GM18508 (cell line): ENCODE data around the gene CDC42EP3.

Experiments
- ATAC-seq: cut with Tn5 transposase; IDR thresholded peaks from one replicate; pipeline ENCODE4 v1.9.1; 2021; ENCODE audit warnings: moderate number of reproducible peaks; ENCODE audit not compliant: insufficient read depth, unreplicated experiment

CDC42EP3 gene

GRCh38 chr2:37683921-37684780 is 12.7 kb upstream of the CDC42EP3 start:
- no peak for ATAC-seq

DNA sequence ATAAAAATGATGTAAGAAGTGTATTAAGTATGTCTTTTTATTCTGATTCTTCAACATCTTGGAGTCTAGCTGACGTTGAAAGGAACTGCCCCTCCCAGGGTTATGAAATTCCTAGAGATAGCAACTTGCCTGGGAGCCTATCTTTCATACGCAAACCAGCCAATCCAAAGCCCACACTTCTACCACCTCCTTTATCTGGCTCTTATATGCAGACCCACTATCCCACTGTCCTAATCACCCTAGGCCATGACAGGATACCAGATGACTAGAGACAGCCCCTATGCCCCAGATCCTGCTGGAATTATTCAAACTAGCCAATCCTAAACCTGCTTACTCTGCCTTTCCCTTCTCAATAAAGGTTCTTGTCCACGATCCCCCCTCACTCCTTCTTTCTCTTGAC is 11.8 kb upstream of the CDC42EP3 start:
- no peak for ATAC-seq

DNA sequence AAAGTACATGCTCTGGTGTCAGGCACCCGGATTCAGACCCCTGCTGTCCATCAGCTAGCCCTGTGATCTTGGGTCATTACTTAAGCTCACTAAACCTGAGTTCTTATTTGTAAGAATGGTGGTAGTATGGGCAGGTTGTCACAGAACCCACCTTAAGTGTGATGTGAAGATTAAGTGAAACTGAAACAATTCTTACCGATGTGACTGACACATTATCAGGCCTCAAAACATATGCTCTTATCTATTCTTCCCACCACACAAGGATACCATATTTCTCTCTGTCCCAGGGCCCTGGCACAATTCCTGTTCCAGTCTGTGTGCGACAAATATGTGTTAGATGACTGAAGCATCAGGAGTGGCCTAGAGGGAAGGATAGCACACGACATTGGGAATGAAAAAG is 11.0 kb upstream of the CDC42EP3 start:
- no peak for ATAC-seq

DNA sequence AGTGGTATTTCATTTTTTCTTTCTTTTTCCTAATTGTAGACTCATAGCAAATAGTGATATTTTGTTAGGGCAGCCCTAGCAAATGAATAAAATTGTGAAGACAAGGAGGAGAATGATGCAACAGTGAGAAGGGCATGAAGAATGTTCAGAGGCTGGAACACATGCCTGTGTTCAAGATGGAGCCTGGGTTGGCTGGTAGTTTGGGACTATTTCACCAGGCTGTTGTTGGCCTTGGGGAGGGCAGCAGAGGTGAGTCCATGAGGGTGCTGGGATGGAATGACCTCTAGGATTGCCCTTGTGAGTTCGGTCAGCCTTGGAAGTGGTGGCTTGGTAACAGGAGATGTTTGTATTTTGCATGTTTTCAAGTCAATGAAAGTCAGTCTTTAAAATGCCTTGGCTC is 10.1 kb upstream of the CDC42EP3 start:
- ATAC-seq = no peak

DNA sequence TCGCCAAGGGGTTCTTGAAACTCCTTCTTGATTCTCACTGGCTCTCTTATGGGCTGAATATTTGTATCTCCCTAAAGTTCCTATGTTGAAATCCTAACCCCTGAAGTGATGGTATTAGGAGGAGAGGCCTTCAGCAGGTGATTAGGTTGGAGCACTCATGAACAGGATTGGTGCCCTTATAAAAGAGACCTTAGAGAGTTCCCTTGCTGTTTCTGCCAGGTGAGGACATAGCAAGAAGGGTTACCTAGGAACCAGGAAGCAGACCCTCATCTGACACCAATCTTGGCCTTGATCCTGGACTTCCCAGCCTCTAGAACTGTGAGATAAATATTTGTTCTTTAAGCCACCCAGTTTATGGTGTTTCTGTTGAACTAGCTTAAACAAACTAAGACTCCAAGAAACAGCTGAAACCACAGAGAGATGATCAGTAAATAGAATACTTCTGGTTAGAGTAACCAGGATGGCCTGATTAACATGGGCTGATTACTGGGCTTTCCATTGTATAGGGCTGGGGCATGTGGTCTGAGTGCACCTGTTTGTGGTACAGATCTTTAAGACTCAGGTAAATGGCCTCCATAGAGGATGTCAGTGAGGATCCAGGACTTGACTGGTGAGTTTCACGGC is 7.7 kb upstream of the CDC42EP3 start:
- no peak for ATAC-seq

DNA sequence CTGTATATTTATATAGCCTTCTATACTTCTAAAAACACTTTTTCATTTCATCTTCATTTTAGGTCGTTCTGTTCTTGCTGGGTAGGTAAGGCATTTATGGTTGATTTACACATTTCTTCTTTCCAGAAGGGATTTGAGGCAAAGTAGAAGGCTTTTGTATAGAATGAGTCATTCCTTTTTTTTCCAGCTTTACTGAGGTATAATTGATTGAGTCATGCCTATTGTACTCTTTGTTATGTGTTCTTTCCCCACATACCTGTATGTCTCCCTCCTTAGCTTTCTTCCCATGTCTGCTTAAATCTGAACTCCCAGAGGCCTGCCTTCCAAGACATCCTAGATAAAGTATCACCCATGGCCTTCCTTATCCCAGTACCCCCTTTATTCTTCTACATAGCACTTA is 4.8 kb upstream of the CDC42EP3 start:
- ATAC-seq = no peak

GRCh38 chr2:37674946-37675345 is 3.5 kb upstream of the CDC42EP3 start:
- no peak for ATAC-seq

- ATAC-seq = no peak
Measured at GRCh38 chr2:37672870-37673184, 1.4 kb upstream of the CDC42EP3 start.

DNA sequence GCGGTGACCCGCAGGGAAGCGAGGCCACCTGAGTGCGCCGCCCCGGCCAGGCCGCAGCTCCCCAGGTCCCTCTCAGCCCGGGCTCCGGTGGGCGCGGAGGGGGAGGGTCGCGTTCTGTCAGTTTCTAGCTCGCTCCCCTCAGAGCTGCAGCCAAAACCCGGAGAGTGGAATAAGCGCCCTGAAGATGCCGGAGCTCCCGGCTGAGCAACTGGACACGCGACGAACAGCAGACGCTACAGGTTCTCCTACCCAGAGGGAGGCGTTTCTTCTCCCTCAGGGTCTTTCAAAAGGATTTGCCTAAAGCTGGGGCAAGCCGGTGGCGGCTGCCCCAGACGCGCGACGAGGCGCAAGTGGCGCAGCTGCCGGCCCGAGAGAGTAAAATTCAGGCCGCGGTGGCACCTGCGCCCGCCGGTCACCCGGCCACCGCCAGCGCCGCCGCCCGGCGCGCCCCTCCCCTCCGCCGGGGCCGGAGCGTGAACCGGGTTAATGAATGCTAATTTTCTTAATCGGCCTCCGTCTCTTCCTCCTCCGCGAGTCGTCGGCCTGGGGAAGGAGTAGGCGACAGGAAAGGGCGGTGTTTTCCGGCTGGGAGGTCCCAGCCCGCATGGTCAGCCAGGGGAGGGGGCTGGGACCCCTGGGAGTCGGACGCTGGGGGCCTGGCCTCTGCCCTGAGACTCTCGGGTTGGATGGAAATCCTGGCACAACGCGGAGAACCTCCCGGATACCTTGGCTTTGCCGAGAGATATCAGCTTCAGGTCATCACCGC is 845 bp upstream of the CDC42EP3 start:
- peak; percentile 36 for ATAC-seq

- peak; percentile 7 for ATAC-seq
Measured at GRCh38 chr2:37671816-37672103, 318 bp upstream of the CDC42EP3 start.

GRCh38 chr2:37670378-37671008 is 949 bp downstream of the CDC42EP3 start:
- no peak for ATAC-seq

DNA sequence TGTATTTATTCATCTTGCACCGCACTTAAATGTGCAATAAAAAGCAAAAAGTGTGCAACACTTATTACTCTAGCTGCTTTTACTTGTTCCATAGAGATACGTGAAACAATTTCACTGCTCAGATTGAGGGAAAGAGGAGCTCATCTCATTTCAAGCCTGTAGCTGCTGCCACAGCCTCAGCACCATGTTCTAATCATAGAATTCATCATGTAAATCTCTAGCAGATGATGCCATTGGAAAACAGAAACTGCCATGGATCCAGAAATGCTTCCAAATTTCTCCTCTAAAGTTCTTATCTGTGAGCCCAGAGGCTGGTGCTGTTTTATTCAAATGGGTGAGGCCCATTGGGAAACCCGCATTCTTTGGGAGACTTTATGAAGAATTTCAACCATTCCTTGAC is 2.0 kb downstream of the CDC42EP3 start:
- no peak for ATAC-seq

- no peak for ATAC-seq
Measured at GRCh38 chr2:37667704-37668103, 3.7 kb downstream of the CDC42EP3 start.

- ATAC-seq = no peak
Measured at GRCh38 chr2:37666772-37667171, 4.7 kb downstream of the CDC42EP3 start.

DNA sequence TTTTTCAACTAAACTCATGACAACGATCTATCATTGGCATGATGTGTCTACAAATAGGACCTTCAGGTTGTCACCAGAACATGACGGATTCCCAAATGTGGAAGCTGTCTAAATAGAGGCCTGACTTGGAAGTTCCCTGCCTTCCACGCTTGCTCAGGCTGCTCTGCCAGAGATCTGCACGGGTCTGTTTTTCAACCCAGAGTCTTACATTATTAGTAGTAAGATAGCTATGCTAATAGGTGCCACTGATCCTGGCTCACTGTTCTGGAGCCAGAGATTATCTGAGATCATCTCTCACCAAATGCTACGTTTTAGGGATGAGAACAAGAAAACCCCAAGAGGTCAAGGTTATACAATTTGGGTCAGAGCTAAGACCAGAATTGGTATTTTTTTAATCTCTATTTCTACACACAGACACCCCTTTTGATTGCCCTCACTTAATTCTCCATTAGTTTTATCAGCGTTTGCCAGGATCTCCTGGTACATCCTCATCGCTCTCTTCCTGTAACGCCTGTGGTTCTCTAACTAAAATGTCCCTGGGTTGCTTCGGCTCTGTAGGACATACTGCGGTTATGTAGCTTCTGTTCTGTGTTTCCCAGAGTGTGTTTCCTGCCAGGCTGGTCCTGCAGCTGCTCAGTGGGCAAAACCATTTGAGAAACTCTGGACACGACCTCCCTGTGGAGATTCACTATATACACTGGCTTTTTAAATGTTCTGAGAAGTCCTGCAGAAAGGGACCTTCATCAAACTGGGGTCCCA is 5.7 kb downstream of the CDC42EP3 start:
- ATAC-seq = no peak

GRCh38 chr2:37665043-37665442 is 6.4 kb downstream of the CDC42EP3 start:
- ATAC-seq = no peak

DNA sequence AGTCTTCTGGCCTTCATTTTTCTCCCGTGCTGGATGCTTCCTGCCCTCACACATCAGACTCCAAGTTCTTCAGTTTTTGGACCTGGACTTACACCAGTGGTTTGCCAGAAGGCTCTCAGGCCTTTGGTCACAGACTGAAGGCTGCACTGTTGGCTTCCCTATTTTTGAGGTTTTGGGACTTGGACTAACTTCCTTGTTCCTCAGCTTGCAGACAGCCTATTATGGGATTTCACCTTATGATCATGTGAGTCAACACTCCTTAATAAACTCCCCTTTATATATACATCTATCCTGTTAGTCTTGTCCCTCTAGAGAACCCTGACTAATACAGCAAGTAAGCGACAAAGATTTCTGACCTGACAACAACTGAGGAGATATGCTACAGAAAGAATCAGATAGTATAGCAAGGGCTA is 7.2 kb downstream of the CDC42EP3 start:
- ATAC-seq = no peak

DNA sequence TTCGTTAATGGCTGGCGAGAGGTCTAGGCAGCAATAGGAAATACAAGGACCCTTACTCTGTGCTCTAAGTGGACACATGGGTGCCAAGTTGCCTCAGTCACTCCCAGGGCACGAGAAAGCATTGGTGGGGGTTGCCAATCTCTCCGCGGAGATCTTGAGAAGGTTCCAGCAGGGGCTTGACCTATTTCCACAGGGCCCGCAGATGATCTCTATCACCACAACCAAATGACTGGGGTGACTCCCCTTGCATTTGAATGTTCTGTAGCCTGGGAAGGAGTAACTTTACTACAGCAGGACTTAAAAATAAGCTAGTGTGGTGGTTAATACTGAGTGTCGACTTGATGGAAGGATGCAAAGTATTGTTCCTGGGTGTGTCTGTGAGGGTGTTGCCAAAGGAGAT is 8.1 kb downstream of the CDC42EP3 start:
- no peak for ATAC-seq

- ATAC-seq = no peak
Measured at GRCh38 chr2:37659723-37660122, 11.7 kb downstream of the CDC42EP3 start.

- ATAC-seq = no peak
Measured at GRCh38 chr2:37658682-37659081, 12.8 kb downstream of the CDC42EP3 start.
